Measurements from ENCODE around the gene AKR1C3. TPM values are rescaled to one million over a fixed set of nuclear protein-coding genes. Genes with fewer than 3 reads are reported as not detected.

Gene AKR1C3
- total and polyA plus RNA-seq, 2 experiments from 2014 or later, result 6.9 to 9.1 TPM

DNA sequence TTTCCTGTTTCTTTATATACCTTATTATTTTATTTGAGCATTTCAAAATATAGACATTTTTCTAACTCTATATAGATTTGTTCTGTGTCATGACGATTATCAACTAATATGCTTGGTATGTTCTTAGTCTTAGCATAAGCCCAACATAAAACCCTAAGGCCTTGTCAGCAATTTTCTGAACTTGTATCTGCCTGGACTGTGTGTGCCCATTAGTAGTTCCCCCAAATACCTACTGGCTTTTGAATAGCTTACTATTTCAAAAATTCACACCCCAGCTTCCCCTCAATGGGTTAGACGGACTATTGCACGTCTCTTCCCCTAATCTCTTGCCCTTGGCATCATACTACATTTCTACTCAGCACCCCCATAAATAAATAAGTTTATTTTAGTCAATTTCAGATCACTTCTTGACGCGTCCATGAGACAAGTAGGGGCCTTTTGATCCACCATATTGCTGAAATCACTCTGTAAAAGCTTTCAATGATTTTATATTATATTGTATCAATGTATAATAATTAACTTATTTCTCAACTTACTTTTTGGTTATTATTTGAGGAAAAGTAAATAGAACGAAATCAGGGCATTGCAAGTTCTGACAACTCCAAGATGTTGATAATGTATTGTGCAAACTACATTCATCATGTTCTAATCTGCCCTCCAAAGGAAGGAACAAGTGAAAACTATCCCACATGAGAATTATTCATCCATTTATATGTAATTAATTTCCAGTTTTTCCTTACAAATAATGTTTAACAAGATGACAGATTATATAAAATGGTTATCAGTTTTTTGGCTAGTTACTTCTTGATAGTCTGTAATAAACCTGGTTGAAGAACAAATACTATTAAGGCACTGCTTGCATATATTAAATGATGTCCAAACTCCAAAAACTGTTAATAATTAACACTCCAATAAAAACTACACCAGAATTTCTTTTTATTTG lies 1.1 kb upstream of the AKR1C3 start:
- ATAC-seq, result no peak
- Histone ChIP-seq H3K36me3 (ENCODE audit: insufficient read depth) (no peaks in the 10 kb centered on the region), H3F3A (replicated peaks; ENCODE audit: low read depth) (no peaks in the 10 kb centered on the region), H3K4me1 (ENCODE audit: insufficient read depth) (0 out of 2 replicates have a peak, but pooled peaks cover 7% of the 10 kb centered on the region), H3K79me2 (replicated peaks; ENCODE audit: insufficient read depth) (no peaks in the 10 kb centered on the region), H3K27me3 (ENCODE audit: insufficient read depth) (no peaks in the 10 kb centered on the region), H3K4me3 (no peak overlapping the region), H4K20me1 (replicated peaks; ENCODE audit: insufficient read depth) (no peaks in the 10 kb centered on the region), H3K4me2 (no peak overlapping the region), H3K9me2 (ENCODE audit: insufficient read depth) (no peaks in the 10 kb centered on the region), H3K27ac (ENCODE audit: low read depth) (no peak overlapping the region), H2AFZ (no peak overlapping the region)
- Mint-ChIP-seq H3K36me3 (ENCODE audit: low read depth) (no peaks in the 10 kb centered on the region), H3K4me1 (peaks cover 4% of the 10 kb centered on the region; the same call in 2 of the 3 replicates), H3K4me3 (no peak overlapping the region), H3K9me3 (no peaks in the 10 kb centered on the region), H3K27me3 (ENCODE audit: insufficient read depth, low read depth, poor library complexity) (no peaks in the 10 kb centered on the region), H3K27ac (no peak overlapping the region)
- DNase-seq (ENCODE audit: low spot score), result no peak
- TF ChIP-seq, protein P1, sequence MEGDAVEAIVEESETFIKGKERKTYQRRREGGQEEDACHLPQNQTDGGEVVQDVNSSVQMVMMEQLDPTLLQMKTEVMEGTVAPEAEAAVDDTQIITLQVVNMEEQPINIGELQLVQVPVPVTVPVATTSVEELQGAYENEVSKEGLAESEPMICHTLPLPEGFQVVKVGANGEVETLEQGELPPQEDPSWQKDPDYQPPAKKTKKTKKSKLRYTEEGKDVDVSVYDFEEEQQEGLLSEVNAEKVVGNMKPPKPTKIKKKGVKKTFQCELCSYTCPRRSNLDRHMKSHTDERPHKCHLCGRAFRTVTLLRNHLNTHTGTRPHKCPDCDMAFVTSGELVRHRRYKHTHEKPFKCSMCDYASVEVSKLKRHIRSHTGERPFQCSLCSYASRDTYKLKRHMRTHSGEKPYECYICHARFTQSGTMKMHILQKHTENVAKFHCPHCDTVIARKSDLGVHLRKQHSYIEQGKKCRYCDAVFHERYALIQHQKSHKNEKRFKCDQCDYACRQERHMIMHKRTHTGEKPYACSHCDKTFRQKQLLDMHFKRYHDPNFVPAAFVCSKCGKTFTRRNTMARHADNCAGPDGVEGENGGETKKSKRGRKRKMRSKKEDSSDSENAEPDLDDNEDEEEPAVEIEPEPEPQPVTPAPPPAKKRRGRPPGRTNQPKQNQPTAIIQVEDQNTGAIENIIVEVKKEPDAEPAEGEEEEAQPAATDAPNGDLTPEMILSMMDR (conservative IDR thresholded peaks at IDR 0.05; ENCODE audit: low read depth in 2 of 2), result no peak
- TF ChIP-seq ZNF331 (CRISPR knock-in tag; IDR thresholded peaks at IDR 0.05; ENCODE audit: low read depth) (no peak), POLR2AphosphoS5 (IDR thresholded peaks at IDR 0.05; ENCODE audit: low read depth) (no peak), ZNF114 (CRISPR knock-in tag; IDR thresholded peaks at IDR 0.05) (no peak), EZH2phosphoT487 (IDR thresholded peaks at IDR 0.05; ENCODE audit: unreplicated experiment) (no peak), CREB1 (CRISPR knock-in tag; IDR thresholded peaks at IDR 0.05; ENCODE audit: low read depth) (no peak), STAT1 (IDR thresholded peaks at IDR 0.05; ENCODE audit: unreplicated experiment) (no peak), EZH2 (IDR thresholded peaks at IDR 0.05; ENCODE audit: low read depth, unreplicated experiment) (no peak), JUNB (IDR thresholded peaks at IDR 0.05; ENCODE audit: unreplicated experiment) (no peak), NANOG (IDR thresholded peaks at IDR 0.05; ENCODE audit: borderline replicate concordance) (no peak)
- TF ChIP-seq, protein P2, sequence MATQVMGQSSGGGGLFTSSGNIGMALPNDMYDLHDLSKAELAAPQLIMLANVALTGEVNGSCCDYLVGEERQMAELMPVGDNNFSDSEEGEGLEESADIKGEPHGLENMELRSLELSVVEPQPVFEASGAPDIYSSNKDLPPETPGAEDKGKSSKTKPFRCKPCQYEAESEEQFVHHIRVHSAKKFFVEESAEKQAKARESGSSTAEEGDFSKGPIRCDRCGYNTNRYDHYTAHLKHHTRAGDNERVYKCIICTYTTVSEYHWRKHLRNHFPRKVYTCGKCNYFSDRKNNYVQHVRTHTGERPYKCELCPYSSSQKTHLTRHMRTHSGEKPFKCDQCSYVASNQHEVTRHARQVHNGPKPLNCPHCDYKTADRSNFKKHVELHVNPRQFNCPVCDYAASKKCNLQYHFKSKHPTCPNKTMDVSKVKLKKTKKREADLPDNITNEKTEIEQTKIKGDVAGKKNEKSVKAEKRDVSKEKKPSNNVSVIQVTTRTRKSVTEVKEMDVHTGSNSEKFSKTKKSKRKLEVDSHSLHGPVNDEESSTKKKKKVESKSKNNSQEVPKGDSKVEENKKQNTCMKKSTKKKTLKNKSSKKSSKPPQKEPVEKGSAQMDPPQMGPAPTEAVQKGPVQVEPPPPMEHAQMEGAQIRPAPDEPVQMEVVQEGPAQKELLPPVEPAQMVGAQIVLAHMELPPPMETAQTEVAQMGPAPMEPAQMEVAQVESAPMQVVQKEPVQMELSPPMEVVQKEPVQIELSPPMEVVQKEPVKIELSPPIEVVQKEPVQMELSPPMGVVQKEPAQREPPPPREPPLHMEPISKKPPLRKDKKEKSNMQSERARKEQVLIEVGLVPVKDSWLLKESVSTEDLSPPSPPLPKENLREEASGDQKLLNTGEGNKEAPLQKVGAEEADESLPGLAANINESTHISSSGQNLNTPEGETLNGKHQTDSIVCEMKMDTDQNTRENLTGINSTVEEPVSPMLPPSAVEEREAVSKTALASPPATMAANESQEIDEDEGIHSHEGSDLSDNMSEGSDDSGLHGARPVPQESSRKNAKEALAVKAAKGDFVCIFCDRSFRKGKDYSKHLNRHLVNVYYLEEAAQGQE (IDR thresholded peaks at IDR 0.05; ENCODE audit: unreplicated experiment), result no peak
- TF ChIP-seq, protein P3, sequence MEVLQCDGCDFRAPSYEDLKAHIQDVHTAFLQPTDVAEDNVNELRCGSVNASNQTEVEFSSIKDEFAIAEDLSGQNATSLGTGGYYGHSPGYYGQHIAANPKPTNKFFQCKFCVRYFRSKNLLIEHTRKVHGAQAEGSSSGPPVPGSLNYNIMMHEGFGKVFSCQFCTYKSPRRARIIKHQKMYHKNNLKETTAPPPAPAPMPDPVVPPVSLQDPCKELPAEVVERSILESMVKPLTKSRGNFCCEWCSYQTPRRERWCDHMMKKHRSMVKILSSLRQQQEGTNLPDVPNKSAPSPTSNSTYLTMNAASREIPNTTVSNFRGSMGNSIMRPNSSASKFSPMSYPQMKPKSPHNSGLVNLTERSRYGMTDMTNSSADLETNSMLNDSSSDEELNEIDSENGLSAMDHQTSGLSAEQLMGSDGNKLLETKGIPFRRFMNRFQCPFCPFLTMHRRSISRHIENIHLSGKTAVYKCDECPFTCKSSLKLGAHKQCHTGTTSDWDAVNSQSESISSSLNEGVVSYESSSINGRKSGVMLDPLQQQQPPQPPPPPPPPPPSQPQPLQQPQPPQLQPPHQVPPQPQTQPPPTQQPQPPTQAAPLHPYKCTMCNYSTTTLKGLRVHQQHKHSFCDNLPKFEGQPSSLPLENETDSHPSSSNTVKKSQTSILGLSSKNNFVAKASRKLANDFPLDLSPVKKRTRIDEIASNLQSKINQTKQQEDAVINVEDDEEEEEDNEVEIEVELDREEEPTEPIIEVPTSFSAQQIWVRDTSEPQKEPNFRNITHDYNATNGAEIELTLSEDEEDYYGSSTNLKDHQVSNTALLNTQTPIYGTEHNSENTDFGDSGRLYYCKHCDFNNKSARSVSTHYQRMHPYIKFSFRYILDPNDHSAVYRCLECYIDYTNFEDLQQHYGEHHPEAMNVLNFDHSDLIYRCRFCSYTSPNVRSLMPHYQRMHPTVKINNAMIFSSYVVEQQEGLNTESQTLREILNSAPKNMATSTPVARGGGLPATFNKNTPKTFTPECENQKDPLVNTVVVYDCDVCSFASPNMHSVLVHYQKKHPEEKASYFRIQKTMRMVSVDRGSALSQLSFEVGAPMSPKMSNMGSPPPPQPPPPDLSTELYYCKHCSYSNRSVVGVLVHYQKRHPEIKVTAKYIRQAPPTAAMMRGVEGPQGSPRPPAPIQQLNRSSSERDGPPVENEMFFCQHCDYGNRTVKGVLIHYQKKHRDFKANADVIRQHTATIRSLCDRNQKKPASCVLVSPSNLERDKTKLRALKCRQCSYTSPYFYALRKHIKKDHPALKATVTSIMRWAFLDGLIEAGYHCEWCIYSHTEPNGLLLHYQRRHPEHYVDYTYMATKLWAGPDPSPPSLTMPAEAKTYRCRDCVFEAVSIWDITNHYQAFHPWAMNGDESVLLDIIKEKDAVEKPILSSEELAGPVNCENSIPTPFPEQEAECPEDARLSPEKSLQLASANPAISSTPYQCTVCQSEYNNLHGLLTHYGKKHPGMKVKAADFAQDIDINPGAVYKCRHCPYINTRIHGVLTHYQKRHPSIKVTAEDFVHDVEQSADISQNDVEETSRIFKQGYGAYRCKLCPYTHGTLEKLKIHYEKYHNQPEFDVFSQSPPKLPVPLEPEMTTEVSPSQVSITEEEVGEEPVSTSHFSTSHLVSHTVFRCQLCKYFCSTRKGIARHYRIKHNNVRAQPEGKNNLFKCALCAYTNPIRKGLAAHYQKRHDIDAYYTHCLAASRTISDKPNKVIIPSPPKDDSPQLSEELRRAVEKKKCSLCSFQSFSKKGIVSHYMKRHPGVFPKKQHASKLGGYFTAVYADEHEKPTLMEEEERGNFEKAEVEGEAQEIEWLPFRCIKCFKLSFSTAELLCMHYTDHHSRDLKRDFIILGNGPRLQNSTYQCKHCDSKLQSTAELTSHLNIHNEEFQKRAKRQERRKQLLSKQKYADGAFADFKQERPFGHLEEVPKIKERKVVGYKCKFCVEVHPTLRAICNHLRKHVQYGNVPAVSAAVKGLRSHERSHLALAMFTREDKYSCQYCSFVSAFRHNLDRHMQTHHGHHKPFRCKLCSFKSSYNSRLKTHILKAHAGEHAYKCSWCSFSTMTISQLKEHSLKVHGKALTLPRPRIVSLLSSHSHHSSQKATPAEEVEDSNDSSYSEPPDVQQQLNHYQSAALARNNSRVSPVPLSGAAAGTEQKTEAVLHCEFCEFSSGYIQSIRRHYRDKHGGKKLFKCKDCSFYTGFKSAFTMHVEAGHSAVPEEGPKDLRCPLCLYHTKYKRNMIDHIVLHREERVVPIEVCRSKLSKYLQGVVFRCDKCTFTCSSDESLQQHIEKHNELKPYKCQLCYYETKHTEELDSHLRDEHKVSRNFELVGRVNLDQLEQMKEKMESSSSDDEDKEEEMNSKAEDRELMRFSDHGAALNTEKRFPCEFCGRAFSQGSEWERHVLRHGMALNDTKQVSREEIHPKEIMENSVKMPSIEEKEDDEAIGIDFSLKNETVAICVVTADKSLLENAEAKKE (CRISPR knock-in tag; IDR thresholded peaks at IDR 0.05), result no peak
- TF ChIP-seq, protein P4, sequence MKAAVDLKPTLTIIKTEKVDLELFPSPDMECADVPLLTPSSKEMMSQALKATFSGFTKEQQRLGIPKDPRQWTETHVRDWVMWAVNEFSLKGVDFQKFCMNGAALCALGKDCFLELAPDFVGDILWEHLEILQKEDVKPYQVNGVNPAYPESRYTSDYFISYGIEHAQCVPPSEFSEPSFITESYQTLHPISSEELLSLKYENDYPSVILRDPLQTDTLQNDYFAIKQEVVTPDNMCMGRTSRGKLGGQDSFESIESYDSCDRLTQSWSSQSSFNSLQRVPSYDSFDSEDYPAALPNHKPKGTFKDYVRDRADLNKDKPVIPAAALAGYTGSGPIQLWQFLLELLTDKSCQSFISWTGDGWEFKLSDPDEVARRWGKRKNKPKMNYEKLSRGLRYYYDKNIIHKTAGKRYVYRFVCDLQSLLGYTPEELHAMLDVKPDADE (IDR thresholded peaks at IDR 0.05), result no peak

Measured in GM23338 (cell line).